ENCODE data around the gene VEGFA. TPM values are rescaled to one million over a fixed set of nuclear protein-coding genes. Genes with fewer than 3 reads are reported as not detected.

The VEGFA gene
- total RNA-seq, 2 donors from 2014 or later, result 102 to 132 TPM

DNA sequence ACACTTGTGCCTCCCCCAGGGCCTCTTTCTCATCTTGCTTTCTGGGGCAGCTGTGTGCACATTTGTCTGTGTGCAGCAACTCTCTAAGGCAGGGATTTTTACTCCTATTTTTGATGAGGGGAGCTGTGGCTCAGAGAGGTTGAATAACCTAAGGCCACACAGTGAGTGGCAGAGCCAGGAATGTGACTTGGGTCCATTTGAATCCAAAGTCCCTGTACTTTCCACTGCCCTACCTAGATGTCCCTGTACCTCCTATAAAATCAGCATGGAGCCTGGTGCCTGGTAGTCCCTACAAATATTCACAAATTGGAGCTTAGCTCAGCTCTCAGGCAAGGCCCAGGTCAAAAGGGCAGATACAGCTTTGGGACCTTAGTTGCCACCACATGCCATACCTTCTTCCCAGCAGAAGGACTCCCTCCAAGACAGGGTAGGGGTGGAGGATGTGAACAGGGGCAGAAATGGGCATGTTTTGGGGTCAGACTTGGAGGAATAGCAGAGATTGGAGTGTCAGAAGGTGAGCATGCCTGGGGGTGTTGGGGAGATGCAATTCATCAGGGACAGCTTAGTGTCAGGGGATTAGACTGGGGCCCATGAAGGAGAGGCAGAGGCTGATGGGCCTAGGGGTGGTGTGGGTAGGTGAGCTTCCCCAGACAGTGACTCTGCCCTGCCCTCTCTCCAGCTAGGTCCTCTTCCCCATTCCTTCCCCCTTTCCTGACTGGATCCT lies 4.1 kb upstream of the VEGFA start:
- TF ChIP-seq, protein P1, sequence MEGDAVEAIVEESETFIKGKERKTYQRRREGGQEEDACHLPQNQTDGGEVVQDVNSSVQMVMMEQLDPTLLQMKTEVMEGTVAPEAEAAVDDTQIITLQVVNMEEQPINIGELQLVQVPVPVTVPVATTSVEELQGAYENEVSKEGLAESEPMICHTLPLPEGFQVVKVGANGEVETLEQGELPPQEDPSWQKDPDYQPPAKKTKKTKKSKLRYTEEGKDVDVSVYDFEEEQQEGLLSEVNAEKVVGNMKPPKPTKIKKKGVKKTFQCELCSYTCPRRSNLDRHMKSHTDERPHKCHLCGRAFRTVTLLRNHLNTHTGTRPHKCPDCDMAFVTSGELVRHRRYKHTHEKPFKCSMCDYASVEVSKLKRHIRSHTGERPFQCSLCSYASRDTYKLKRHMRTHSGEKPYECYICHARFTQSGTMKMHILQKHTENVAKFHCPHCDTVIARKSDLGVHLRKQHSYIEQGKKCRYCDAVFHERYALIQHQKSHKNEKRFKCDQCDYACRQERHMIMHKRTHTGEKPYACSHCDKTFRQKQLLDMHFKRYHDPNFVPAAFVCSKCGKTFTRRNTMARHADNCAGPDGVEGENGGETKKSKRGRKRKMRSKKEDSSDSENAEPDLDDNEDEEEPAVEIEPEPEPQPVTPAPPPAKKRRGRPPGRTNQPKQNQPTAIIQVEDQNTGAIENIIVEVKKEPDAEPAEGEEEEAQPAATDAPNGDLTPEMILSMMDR (IDR thresholded peaks at IDR 0.05), result no peak
- Histone ChIP-seq H3K9me3 (no peaks in the 10 kb centered on the region), H3K27me3 (no peaks in the 10 kb centered on the region), H3K36me3 (no peaks in the 10 kb centered on the region), H3K27ac (no peak overlapping the region), H3K4me3 (no peak overlapping the region), H3K4me1 (peaks cover 0 to 15% of the 10 kb centered on the region in 2 donors)
- DNase-seq (ENCODE audit: low spot score), result no peak

DNA sequence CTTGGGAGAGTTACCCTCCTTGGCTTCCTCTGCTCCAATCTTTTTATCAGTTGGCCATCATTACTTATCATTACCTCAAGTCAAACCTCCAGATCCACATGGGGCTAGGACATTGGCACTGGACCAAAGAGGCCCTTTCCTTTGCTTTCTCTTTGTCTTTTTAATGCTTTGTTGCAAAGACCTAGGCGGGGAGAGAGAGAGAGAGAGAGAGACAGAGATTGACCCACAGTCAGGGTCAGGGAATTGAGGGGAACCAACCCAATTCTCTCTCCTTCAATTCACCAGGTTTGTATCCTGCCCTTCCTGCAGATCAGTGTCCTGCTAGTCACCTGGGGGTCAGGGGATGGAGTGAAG lies 3.5 kb upstream of the VEGFA start:
- TF ChIP-seq, protein P1 (IDR thresholded peaks at IDR 0.05), result no peak
- no peak for DNase-seq (ENCODE audit: low spot score)
- no peak overlapping the region for H3K4me3 ChIP-seq
- H3K9me3 ChIP-seq, result no peaks in the 10 kb centered on the region
- H3K4me1 ChIP-seq, result peaks cover 0 to 15% of the 10 kb centered on the region in 2 donors
- no peaks in the 10 kb centered on the region for H3K27me3 ChIP-seq
- no peaks in the 10 kb centered on the region for H3K36me3 ChIP-seq
- no peak overlapping the region for H3K27ac ChIP-seq

DNA sequence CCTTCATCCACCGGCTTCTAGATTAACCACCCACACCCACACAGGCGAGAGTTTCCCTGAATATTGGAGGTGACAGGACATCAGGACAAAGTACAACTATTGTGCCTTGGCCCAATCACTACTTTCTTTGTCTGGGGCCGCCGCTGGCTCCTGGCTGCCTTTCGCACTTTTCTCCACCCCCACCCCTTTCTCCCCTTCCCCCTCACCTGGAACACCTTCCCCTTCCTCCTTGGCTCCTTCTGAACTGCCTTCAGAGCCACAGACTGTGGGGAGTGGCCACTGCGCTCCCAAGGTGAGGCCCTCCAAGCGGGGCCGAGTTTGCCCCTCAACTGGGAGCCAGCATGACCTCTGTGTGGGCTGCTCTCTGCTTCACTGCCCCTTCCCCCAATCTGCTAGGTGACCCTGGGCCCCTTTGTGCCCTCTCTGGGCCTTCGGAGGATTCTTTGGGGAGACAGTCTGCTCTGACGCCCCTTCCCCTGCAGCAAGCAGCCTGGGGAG lies 3.0 kb upstream of the VEGFA start:
- Histone ChIP-seq H3K27me3 (no peaks in the 10 kb centered on the region), H3K4me3 (no peak overlapping the region), H3K4me1 (peaks cover 0 to 16% of the 10 kb centered on the region in 2 donors), H3K27ac (no peak overlapping the region), H3K9me3 (no peaks in the 10 kb centered on the region), H3K36me3 (no peaks in the 10 kb centered on the region)
- no peak for DNase-seq (ENCODE audit: low spot score)
- TF ChIP-seq, protein P1 (IDR thresholded peaks at IDR 0.05), result no peak

DNA sequence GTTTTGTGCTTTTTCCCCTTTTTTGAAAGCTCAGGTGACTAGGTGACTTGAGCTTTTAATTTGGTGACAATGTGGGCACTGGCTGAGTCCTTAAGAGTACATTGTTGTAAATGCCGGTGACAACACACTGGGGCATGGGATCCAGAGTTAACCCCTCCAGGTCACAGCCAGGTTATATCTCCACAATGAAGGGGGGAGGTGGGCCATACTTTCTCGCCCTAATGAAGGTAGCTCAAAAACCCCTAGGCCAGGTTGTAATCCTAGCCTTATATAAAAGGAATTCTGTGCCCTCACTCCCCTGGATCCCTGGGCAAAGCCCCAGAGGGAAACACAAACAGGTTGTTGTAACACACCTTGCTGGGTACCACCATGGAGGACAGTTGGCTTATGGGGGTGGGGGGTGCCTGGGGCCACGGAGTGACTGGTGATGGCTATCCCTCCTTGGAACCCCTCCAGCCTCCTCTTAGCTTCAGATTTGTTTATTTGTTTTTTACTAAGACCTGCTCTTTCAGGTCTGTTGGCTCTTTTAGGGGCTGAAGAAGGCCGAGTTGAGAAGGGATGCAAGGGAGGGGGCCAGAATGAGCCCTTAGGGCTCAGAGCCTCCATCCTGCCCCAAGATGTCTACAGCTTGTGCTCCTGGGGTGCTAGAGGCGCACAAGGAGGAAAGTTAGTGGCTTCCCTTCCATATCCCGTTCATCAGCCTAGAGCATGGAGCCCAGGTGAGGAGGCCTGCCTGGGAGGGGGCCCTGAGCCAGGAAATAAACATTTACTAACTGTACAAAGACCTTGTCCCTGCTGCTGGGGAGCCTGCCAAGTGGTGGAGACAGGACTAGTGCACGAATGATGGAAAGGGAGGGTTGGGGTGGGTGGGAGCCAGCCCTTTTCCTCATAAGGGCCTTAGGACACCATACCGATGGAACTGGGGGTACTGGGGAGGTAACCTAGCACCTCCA lies 2.2 kb upstream of the VEGFA start:
- no peaks in the 10 kb centered on the region for H3K27me3 ChIP-seq
- no peaks in the 10 kb centered on the region for H3K9me3 ChIP-seq
- TF ChIP-seq, protein P1 (IDR thresholded peaks at IDR 0.05), result no peak
- no peak overlapping the region for H3K4me3 ChIP-seq
- H3K27ac ChIP-seq, result no peak overlapping the region
- peaks cover 0 to 24% of the 10 kb centered on the region in 2 donors for H3K4me1 ChIP-seq
- no peaks in the 10 kb centered on the region for H3K36me3 ChIP-seq
- DNase-seq (ENCODE audit: low spot score), result no peak

DNA sequence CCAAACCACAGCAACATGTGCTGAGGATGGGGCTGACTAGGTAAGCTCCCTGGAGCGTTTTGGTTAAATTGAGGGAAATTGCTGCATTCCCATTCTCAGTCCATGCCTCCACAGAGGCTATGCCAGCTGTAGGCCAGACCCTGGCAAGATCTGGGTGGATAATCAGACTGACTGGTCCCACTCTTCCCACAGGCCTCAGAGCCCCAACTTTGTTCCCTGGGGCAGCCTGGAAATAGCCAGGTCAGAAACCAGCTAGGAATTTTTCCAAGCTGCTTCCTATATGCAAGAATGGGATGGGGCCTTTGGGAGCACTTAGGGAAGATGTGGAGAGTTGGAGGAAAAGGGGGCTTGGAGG lies 1.5 kb upstream of the VEGFA start:
- H3K27ac ChIP-seq, result peak overlapping the region in 1 of 2 donors; percentile 98
- DNase-seq (ENCODE audit: low spot score), result no peak
- TF ChIP-seq, protein P1 (IDR thresholded peaks at IDR 0.05), result no peak

More for the DNA sequence above, 1.5 kb upstream of the VEGFA start:
- H3K9me3 ChIP-seq, result no peaks in the 10 kb centered on the region
- no peak overlapping the region for H3K4me3 ChIP-seq
- no peaks in the 10 kb centered on the region for H3K27me3 ChIP-seq
- no peaks in the 10 kb centered on the region for H3K36me3 ChIP-seq
- H3K4me1 ChIP-seq, result peaks cover 0 to 31% of the 10 kb centered on the region in 2 donors

All from right atrium auricular region (tissue), 2 donors.